MM.1S (cell line): Measurements from ENCODE around the gene INTS15.

Experiments
- EZH2 ChIP-seq: fragments of 300-600 bp; sonication (generic); optimal IDR thresholded peaks from 2 replicates; pipeline ENCODE3; 2017; ENCODE audit warnings: low read depth, mild to moderate bottlenecking, antibody characterized with exemption, low read length, mixed read lengths
- TF ChIP-seq, protein P1 (sequence below): fragments of 300-600 bp; sonication (generic); IDR thresholded peaks from 2 replicates; pipeline ENCODE4 v1.5.1; 2016; ENCODE audit warnings: antibody characterized with exemption, low read length, mixed read lengths

DNA sequence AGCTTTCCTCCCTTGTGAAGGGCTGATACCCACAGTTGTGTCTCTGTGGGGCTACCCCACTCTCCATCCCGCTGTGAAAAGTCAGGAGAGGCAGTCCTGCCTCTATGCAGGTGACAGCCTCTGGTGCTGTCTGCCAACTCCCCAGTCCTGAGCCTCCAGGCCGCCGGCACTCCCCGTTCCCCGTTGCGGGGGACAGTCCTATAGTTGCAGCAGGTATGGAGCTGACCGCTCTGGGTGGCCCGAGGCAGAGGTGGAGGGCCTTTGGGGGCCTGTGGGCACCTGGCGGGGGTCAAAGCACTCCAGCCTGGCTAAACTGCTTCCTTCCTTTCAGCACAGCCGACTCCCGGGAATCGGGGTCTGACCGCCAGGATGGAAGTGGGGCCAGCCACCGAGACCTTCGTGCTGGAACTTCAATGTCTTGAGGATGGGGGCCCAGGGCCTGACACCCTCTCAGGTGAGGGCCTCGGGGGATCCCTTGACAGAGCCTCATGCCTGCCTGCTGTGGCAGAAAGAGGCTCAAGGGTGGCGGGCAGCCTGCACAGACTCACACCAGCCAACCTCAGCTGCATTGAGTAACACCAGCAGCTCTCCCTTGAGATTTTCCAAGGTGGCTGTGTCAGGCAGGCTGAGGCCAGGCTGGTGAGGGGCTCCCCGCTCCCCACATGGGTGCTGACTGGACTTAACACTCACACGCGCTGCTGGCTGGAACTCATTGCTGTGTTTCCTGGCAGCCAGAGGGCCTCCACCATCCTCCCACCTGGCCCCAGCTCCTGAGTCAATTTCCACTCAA lies 27.2 kb downstream of the INTS15 start:
- TF ChIP-seq, protein P1, sequence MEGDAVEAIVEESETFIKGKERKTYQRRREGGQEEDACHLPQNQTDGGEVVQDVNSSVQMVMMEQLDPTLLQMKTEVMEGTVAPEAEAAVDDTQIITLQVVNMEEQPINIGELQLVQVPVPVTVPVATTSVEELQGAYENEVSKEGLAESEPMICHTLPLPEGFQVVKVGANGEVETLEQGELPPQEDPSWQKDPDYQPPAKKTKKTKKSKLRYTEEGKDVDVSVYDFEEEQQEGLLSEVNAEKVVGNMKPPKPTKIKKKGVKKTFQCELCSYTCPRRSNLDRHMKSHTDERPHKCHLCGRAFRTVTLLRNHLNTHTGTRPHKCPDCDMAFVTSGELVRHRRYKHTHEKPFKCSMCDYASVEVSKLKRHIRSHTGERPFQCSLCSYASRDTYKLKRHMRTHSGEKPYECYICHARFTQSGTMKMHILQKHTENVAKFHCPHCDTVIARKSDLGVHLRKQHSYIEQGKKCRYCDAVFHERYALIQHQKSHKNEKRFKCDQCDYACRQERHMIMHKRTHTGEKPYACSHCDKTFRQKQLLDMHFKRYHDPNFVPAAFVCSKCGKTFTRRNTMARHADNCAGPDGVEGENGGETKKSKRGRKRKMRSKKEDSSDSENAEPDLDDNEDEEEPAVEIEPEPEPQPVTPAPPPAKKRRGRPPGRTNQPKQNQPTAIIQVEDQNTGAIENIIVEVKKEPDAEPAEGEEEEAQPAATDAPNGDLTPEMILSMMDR, result no peak
- no peak for TF ChIP-seq EZH2
